Gastrocnemius medialis (tissue), 4 donors: ENCODE measurements around the gene AKR1C8.

Source experiments
- POLR2A ChIP-seq, 2 donors: fragments of 450-650 bp; IDR thresholded peaks; one replicate each; pipeline ENCODE4 v1.6.1; 2017; ENCODE audit warnings: antibody characterized with exemption in 2 of 2, mild to moderate bottlenecking in 2 of 2, moderate library complexity in 2 of 2
- TF ChIP-seq, protein P1 (sequence below), 5 experiments: fragments of 450-650 bp in 3 of 5; fragments of 200-600 bp in 2 of 5; sonication (generic) in 2 of 5; IDR thresholded peaks in 4 of 5; conservative IDR thresholded peaks in 1 of 5; 1 replicate in 4 of 5; 2 replicates in 1 of 5; pipeline ENCODE4 v1.5.1; 2016 to 2019; ENCODE audit warnings: antibody characterized with exemption in 5 of 5, mild to moderate bottlenecking in 3 of 5, moderate library complexity in 3 of 5

DNA sequence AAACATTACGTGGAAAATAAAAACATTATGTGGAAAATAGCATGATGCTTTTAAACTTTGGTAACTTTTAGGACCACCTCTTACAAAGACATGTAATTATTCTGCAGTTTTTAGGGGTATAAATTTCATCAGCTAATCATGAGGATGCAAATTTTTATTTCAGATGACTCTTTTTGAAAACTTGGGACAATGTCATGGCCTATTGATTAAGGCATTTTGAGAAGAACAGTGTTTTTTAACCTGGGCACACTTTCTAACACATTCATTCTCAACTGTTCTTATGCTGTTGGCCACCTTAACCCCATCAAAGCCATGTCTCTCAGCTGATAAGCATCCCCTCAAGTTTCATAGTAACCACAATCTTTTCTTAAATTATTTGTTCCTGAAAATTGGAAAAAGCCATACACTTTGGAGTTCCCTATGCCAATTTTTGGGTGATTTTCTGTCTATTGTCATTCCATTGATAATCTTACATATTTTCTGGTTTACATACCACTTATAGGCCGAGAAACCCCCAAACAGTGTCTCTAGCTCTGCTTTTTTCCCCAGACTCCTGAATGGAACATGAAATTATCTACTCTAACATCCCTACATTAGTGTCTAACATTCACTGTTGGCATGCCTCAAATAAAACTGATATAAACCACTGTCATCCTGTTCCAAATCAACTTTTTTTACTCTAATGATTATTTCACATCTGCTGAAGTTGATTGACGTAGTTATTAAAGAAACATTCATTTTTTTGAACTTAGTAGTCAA is 76.1 kb downstream of the AKR1C8 start:
- TF ChIP-seq, protein P1, sequence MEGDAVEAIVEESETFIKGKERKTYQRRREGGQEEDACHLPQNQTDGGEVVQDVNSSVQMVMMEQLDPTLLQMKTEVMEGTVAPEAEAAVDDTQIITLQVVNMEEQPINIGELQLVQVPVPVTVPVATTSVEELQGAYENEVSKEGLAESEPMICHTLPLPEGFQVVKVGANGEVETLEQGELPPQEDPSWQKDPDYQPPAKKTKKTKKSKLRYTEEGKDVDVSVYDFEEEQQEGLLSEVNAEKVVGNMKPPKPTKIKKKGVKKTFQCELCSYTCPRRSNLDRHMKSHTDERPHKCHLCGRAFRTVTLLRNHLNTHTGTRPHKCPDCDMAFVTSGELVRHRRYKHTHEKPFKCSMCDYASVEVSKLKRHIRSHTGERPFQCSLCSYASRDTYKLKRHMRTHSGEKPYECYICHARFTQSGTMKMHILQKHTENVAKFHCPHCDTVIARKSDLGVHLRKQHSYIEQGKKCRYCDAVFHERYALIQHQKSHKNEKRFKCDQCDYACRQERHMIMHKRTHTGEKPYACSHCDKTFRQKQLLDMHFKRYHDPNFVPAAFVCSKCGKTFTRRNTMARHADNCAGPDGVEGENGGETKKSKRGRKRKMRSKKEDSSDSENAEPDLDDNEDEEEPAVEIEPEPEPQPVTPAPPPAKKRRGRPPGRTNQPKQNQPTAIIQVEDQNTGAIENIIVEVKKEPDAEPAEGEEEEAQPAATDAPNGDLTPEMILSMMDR (IDR thresholded peaks at IDR 0.05 in 4 of 5, conservative IDR thresholded peaks at IDR 0.05 in 1 of 5): no peak
- TF ChIP-seq POLR2A (IDR thresholded peaks at IDR 0.05): no peak
